ENCODE data around the gene HORMAD2.

DNA sequence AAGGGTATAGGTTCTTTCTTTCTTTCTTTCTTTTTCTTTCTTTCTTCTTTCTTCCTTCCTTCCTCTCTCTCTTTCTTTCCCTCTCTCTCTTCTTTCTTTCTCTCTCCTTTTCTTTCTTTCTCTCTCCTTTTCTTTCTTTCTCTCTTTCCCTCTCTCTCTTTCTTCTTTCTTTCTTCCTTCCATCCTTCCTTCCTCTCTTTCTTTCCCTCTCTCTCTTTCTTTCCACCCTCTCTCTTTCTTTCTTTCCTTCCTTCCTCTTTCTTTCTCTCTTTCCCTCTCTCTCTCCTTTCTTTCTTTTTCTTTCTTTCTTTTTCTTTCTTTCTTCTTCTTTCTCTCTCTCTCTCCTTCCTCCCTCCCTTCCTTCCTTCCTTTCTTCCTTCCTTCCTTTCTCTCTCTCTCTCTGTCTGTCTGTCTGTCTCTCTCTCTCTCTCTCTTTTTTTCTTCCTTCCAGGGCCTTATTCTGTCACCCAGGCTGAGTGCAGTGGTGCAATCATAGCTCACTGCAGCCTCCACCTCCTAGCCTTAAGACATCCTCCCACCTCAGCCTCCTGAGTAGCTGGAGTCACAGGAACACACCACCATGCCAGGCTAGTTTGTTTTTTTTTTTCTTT lies 139.5 kb downstream of the HORMAD2 start:
- TF ChIP-seq, protein P1, sequence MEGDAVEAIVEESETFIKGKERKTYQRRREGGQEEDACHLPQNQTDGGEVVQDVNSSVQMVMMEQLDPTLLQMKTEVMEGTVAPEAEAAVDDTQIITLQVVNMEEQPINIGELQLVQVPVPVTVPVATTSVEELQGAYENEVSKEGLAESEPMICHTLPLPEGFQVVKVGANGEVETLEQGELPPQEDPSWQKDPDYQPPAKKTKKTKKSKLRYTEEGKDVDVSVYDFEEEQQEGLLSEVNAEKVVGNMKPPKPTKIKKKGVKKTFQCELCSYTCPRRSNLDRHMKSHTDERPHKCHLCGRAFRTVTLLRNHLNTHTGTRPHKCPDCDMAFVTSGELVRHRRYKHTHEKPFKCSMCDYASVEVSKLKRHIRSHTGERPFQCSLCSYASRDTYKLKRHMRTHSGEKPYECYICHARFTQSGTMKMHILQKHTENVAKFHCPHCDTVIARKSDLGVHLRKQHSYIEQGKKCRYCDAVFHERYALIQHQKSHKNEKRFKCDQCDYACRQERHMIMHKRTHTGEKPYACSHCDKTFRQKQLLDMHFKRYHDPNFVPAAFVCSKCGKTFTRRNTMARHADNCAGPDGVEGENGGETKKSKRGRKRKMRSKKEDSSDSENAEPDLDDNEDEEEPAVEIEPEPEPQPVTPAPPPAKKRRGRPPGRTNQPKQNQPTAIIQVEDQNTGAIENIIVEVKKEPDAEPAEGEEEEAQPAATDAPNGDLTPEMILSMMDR (conservative IDR thresholded peaks at IDR 0.05; ENCODE audit: low read depth, low read length): no peak
- TF ChIP-seq EZH2 (IDR thresholded peaks at IDR 0.05; ENCODE audit: borderline replicate concordance, low read depth, low read length, poor library complexity, severe bottlenecking): no peak
